GM12878 (cell line): ENCODE data around the gene OTOR. TPM values are rescaled to one million over a fixed set of nuclear protein-coding genes. Genes with fewer than 3 reads are reported as not detected.

ENCODE experiments used
- ATF7 ChIP-seq: fragments of 450-650 bp; IDR thresholded peaks from 2 replicates; pipeline ENCODE4 v1.6.1; 2016; ENCODE audit warnings: low read depth, mild to moderate bottlenecking
- EP300 ChIP-seq, 2 experiments: fragments of 150-350 bp in 1 of 2; IDR thresholded peaks; 2 replicates each; pipeline ENCODE4 v1.6.1; 2011 to 2012; ENCODE audit warnings: low read depth in 2 of 2, low read length in 2 of 2, borderline replicate concordance in 1 of 2, improper control_type of control experiment in 1 of 2, inconsistent platforms in 1 of 2; ENCODE audit not compliant: control insufficient read depth in 1 of 2
- ESRRA ChIP-seq: IDR thresholded peaks from 2 replicates; pipeline ENCODE4 v1.6.1; 2012; ENCODE audit warnings: mild to moderate bottlenecking, low read length, improper control_type of control experiment
- EZH2 ChIP-seq: IDR thresholded peaks from 2 replicates; pipeline ENCODE4 v1.6.1; 2012; ENCODE audit warnings: low read depth, mild to moderate bottlenecking, control low read depth, inconsistent platforms, low read length, borderline replicate concordance; ENCODE audit not compliant: control insufficient read depth
- FOXK2 ChIP-seq: fragments of 450-650 bp; IDR thresholded peaks from 2 replicates; pipeline ENCODE4 v1.6.1; 2017; ENCODE audit warnings: mild to moderate bottlenecking, moderate library complexity
- HDGF ChIP-seq: fragments of 450-650 bp; IDR thresholded peaks from 2 replicates; pipeline ENCODE4 v1.6.1; 2016; ENCODE audit warnings: antibody characterized with exemption
- JUNB ChIP-seq: IDR thresholded peaks from 2 replicates; pipeline ENCODE4 v1.6.1; 2016; ENCODE audit warnings: antibody characterized with exemption, mild to moderate bottlenecking
- KAT2A ChIP-seq: conservative IDR thresholded peaks from 2 replicates; pipeline ENCODE4 v1.6.1; 2011; ENCODE audit warnings: low read depth, low read length; ENCODE audit not compliant: control insufficient read depth
- KDM1A ChIP-seq: fragments of 200-600 bp; sonication (generic); IDR thresholded peaks from 2 replicates; pipeline ENCODE4 v1.6.1; 2016; ENCODE audit warnings: borderline replicate concordance
- MXI1 ChIP-seq: fragments of 150-350 bp; IDR thresholded peaks from 2 replicates; pipeline ENCODE4 v1.6.1; 2011; ENCODE audit warnings: low read depth, mild to moderate bottlenecking, inconsistent platforms, low read length, improper control_type of control experiment
- MYB ChIP-seq: fragments of 150-350 bp; IDR thresholded peaks from 2 replicates; pipeline ENCODE4 v1.6.1; 2014; ENCODE audit warnings: mild to moderate bottlenecking, low read depth, low read length, borderline replicate concordance
- NFIC ChIP-seq: IDR thresholded peaks from 2 replicates; pipeline ENCODE4 v1.6.1; 2012; ENCODE audit warnings: low read depth, mild to moderate bottlenecking, inconsistent platforms, low read length, moderate library complexity
- NFXL1 ChIP-seq: fragments of 450-650 bp; IDR thresholded peaks from 2 replicates; pipeline ENCODE4 v1.6.1; 2017; ENCODE audit warnings: antibody characterized with exemption, mild to moderate bottlenecking, borderline replicate concordance
- RAD21 ChIP-seq: IDR thresholded peaks from 2 replicates; pipeline ENCODE4 v1.6.1; 2011; ENCODE audit warnings: mild to moderate bottlenecking, low read depth, low read length, moderate library complexity; ENCODE audit not compliant: insufficient read depth
- RBBP5 ChIP-seq: fragments of 200-600 bp; sonication (generic); conservative IDR thresholded peaks from 2 replicates; pipeline ENCODE4 v1.6.1; 2016
- RCOR1 ChIP-seq: conservative IDR thresholded peaks from 2 replicates; pipeline ENCODE4 v1.6.1; 2012; ENCODE audit warnings: low read depth, low read length, improper control_type of control experiment
- RFX5 ChIP-seq: IDR thresholded peaks from 2 replicates; pipeline ENCODE4 v1.6.1; 2011; ENCODE audit warnings: low read depth, low read length, improper control_type of control experiment
- SIN3A ChIP-seq: IDR thresholded peaks from 2 replicates; pipeline ENCODE4 v1.6.1; 2012; ENCODE audit warnings: low read depth, low read length, improper control_type of control experiment
- SMAD5 ChIP-seq: IDR thresholded peaks from 2 replicates; pipeline ENCODE4 v1.6.1; 2016; ENCODE audit warnings: antibody characterized with exemption, low read depth
- SREBF1 ChIP-seq: IDR thresholded peaks from 2 replicates; pipeline ENCODE4 v1.6.1; 2012; ENCODE audit warnings: mild to moderate bottlenecking, low read length
- SRF ChIP-seq, 2 experiments: IDR thresholded peaks; 2 replicates each; pipeline ENCODE4 v1.6.1; 2011; ENCODE audit warnings: low read depth in 2 of 2, low read length in 2 of 2, mild to moderate bottlenecking in 1 of 2, moderate library complexity in 1 of 2
- ZNF207 ChIP-seq: fragments of 450-650 bp; IDR thresholded peaks from 2 replicates; pipeline ENCODE4 v1.6.1; 2014; ENCODE audit warnings: antibody characterized with exemption, mild to moderate bottlenecking, borderline replicate concordance
- polyA plus RNA-seq, 11 experiments: library from polyadenylated mRNA; depleted of rRNA in 4 of 11; unstranded in 6 of 11; stranded (reverse) in 5 of 11; fragments of >200 nt; fragmentation: Nextera tagmentation in 4 of 11; fragmentation: Illumina TruSeq in 1 of 11; extraction: Ambion mirVana in 4 of 11; extraction: Trizol in 1 of 11; gene quantifications; 1 replicate in 1 of 11; 2 replicates in 10 of 11; pipeline versions ENCODE4 v1.2.1 to v1.2.3, GENCODE V29; 2011 to 2016; ENCODE audit warnings: inconsistent platforms in 2 of 11, missing spikeins in 2 of 11, low read depth in 1 of 11
- total RNA-seq, 4 experiments: library from RNA; depleted of rRNA in 3 of 4; stranded (reverse); fragments of >200 nt in 3 of 4; fragmentation: Illumina TruSeq in 1 of 4; extraction: Trizol in 1 of 4; gene quantifications; 2 replicates each; pipeline versions ENCODE4 v1.2.1 to v1.2.3, GENCODE V29; 2013 to 2021
- TF ChIP-seq, protein P1 (sequence below): fragments of 450-650 bp; IDR thresholded peaks from 2 replicates; pipeline ENCODE4 v1.6.1; 2018; ENCODE audit warnings: mild to moderate bottlenecking, low read depth, moderate library complexity; ENCODE audit not compliant: partially characterized antibody
- TF ChIP-seq, protein P2 (sequence below): fragments of 150-350 bp; IDR thresholded peaks from 2 replicates; pipeline ENCODE4 v1.6.1; 2014; ENCODE audit warnings: mild to moderate bottlenecking, low read depth, low read length
- TF ChIP-seq, protein P3 (sequence below): fragments of 450-650 bp; IDR thresholded peaks from 2 replicates; pipeline ENCODE4 v1.6.1; 2017; ENCODE audit warnings: mild to moderate bottlenecking

The OTOR gene
- total and polyA plus RNA-seq, 10 of the 15 experiments (the other 5 are each of a cell fraction or from before 2014, with no cell fraction given) = not detected

DNA sequence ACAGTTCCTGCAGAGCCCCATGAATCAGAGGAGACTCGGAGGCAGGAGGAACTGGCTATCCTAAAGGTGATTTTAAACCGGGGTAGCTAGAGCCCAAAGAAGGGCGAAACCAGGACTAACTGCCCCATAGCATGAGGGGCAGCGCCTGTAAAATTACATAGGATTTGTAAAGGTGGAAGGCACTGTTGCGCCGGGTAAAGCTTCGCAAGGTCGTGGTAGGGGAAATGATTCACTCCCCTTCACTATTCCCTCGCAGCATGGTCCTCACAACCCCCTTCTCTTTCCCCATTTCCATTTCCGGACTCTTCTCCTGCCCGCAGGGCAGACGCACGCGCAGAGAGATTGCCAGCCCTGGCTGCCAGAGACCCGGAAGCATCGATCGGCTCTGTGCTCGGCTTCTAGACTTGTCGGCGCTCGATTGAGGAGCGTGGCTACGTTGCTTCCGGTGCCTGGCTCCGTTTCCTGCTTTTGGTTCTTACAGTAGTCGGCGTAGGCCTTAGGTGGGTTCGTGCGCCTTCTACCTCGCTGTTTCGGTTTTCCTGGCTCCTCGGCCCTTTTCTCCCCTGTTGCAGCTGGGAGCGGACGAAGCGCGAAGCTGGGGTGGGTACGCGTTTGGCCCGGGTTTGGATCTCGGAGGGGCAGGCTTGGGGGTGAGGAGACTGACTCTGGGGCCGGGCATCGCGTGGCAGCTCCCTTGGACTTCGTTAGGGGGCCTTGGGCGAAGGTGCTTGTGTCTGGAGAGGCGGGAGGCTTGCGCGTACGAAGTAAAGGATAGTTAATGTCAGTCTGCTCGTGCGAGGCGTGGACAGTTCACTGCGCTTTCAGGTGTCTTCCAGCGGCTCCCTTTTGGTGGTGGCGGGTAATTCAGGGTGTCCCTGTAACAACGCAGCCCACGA, 18.3 kb upstream of the OTOR start, which contains the start of gene SNRPB2 (continued):
- TF ChIP-seq EZH2 (no peak), ZNF207 (peak; percentile 86; the same call in 1 of the 2 replicates), KDM1A (no peak), SIN3A (peak; percentile 65), SRF (IDR thresholded peaks at IDR 0.05; ENCODE audit: low read depth in 2 of 2, low read length in 2 of 2) (peak; percentile 98 to 100), MYB (no peak), MXI1 (peak; percentile 27; the same call in 1 of the 2 replicates), EP300 (IDR thresholded peaks at IDR 0.05; ENCODE audit: borderline replicate concordance in 1 of 2, control insufficient read depth in 1 of 2, low read depth in 2 of 2, low read length in 2 of 2) (peak in 1 of 2 experiments; percentile 25; a peak in 1 of 4 replicates), SREBF1 (no peak), SMAD5 (peak; percentile 88), HDGF (peak; percentile 85), RAD21 (no peak), RCOR1 (no peak), NFIC (no peak; the same call in 1 of the 2 replicates), RBBP5 (no peak), FOXK2 (peak; percentile 85), ATF7 (no peak; the same call in 1 of the 2 replicates), KAT2A (no peak), NFXL1 (no peak), RFX5 (no peak), JUNB (no peak), ESRRA (peak; percentile 93)
- TF ChIP-seq, protein P1, sequence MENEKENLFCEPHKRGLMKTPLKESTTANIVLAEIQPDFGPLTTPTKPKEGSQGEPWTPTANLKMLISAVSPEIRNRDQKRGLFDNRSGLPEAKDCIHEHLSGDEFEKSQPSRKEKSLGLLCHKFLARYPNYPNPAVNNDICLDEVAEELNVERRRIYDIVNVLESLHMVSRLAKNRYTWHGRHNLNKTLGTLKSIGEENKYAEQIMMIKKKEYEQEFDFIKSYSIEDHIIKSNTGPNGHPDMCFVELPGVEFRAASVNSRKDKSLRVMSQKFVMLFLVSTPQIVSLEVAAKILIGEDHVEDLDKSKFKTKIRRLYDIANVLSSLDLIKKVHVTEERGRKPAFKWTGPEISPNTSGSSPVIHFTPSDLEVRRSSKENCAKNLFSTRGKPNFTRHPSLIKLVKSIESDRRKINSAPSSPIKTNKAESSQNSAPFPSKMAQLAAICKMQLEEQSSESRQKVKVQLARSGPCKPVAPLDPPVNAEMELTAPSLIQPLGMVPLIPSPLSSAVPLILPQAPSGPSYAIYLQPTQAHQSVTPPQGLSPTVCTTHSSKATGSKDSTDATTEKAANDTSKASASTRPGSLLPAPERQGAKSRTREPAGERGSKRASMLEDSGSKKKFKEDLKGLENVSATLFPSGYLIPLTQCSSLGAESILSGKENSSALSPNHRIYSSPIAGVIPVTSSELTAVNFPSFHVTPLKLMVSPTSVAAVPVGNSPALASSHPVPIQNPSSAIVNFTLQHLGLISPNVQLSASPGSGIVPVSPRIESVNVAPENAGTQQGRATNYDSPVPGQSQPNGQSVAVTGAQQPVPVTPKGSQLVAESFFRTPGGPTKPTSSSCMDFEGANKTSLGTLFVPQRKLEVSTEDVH = peak; percentile 92
- TF ChIP-seq, protein P2, sequence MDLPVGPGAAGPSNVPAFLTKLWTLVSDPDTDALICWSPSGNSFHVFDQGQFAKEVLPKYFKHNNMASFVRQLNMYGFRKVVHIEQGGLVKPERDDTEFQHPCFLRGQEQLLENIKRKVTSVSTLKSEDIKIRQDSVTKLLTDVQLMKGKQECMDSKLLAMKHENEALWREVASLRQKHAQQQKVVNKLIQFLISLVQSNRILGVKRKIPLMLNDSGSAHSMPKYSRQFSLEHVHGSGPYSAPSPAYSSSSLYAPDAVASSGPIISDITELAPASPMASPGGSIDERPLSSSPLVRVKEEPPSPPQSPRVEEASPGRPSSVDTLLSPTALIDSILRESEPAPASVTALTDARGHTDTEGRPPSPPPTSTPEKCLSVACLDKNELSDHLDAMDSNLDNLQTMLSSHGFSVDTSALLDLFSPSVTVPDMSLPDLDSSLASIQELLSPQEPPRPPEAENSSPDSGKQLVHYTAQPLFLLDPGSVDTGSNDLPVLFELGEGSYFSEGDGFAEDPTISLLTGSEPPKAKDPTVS = peak; percentile 72; the same call in 1 of the 2 replicates
- TF ChIP-seq, protein P3, sequence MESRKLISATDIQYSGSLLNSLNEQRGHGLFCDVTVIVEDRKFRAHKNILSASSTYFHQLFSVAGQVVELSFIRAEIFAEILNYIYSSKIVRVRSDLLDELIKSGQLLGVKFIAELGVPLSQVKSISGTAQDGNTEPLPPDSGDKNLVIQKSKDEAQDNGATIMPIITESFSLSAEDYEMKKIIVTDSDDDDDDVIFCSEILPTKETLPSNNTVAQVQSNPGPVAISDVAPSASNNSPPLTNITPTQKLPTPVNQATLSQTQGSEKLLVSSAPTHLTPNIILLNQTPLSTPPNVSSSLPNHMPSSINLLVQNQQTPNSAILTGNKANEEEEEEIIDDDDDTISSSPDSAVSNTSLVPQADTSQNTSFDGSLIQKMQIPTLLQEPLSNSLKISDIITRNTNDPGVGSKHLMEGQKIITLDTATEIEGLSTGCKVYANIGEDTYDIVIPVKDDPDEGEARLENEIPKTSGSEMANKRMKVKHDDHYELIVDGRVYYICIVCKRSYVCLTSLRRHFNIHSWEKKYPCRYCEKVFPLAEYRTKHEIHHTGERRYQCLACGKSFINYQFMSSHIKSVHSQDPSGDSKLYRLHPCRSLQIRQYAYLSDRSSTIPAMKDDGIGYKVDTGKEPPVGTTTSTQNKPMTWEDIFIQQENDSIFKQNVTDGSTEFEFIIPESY = no peak
